GM12878 (cell line): Measurements from ENCODE around the gene KLHDC9. TPM values are rescaled to one million over a fixed set of nuclear protein-coding genes. Genes with fewer than 3 reads are reported as not detected.

Experiments
- BCLAF1 ChIP-seq: fragments of 450-650 bp; IDR thresholded peaks from 2 replicates; pipeline ENCODE4 v1.6.1; 2017; ENCODE audit warnings: antibody characterized with exemption, mild to moderate bottlenecking, moderate library complexity
- CHD1 ChIP-seq: IDR thresholded peaks from 2 replicates; pipeline ENCODE4 v1.6.1; 2012; ENCODE audit warnings: low read depth, low read length, improper control_type of control experiment
- E4F1 ChIP-seq: fragments of 450-650 bp; IDR thresholded peaks from 2 replicates; pipeline ENCODE4 v1.6.1; 2018; ENCODE audit warnings: borderline replicate concordance, mild to moderate bottlenecking; ENCODE audit not compliant: partially characterized antibody
- EZH2 ChIP-seq: IDR thresholded peaks from 2 replicates; pipeline ENCODE4 v1.6.1; 2012; ENCODE audit warnings: low read depth, mild to moderate bottlenecking, control low read depth, inconsistent platforms, low read length, borderline replicate concordance; ENCODE audit not compliant: control insufficient read depth
- FOXK2 ChIP-seq: fragments of 450-650 bp; IDR thresholded peaks from 2 replicates; pipeline ENCODE4 v1.6.1; 2017; ENCODE audit warnings: mild to moderate bottlenecking, moderate library complexity
- FOXM1 ChIP-seq: IDR thresholded peaks from 2 replicates; pipeline ENCODE4 v1.6.1; 2012; ENCODE audit warnings: low read depth, mild to moderate bottlenecking, inconsistent platforms, low read length, moderate library complexity
- HDGF ChIP-seq: fragments of 450-650 bp; IDR thresholded peaks from 2 replicates; pipeline ENCODE4 v1.6.1; 2016; ENCODE audit warnings: antibody characterized with exemption
- IRF3 ChIP-seq: fragments of 450-650 bp; IDR thresholded peaks from 2 replicates; pipeline ENCODE4 v1.6.1; 2014; ENCODE audit warnings: mild to moderate bottlenecking
- LARP7 ChIP-seq: fragments of 450-650 bp; IDR thresholded peaks from 2 replicates; pipeline ENCODE4 v1.6.1; 2017; ENCODE audit warnings: mild to moderate bottlenecking
- MLLT1 ChIP-seq: fragments of 450-650 bp; IDR thresholded peaks from 2 replicates; pipeline ENCODE4 v1.6.1; 2016; ENCODE audit warnings: mild to moderate bottlenecking
- MTA2 ChIP-seq: fragments of 450-650 bp; IDR thresholded peaks from 2 replicates; pipeline ENCODE4 v1.6.1; 2016; ENCODE audit warnings: low read depth, mild to moderate bottlenecking, moderate library complexity
- MXI1 ChIP-seq: fragments of 150-350 bp; IDR thresholded peaks from 2 replicates; pipeline ENCODE4 v1.6.1; 2011; ENCODE audit warnings: low read depth, mild to moderate bottlenecking, inconsistent platforms, low read length, improper control_type of control experiment
- MYC ChIP-seq: IDR thresholded peaks from 2 replicates; pipeline ENCODE4 v1.6.1; 2011; ENCODE audit warnings: mild to moderate bottlenecking, low read length, moderate library complexity, inconsistent platforms; ENCODE audit not compliant: insufficient read depth, insufficient replicate concordance, insufficient read length, severe bottlenecking
- NFIC ChIP-seq: IDR thresholded peaks from 2 replicates; pipeline ENCODE4 v1.6.1; 2012; ENCODE audit warnings: low read depth, mild to moderate bottlenecking, inconsistent platforms, low read length, moderate library complexity
- PAX5 ChIP-seq: IDR thresholded peaks from 2 replicates; pipeline ENCODE4 v1.6.1; 2011; ENCODE audit warnings: low read depth, low read length, borderline replicate concordance
- RFX5 ChIP-seq: IDR thresholded peaks from 2 replicates; pipeline ENCODE4 v1.6.1; 2011; ENCODE audit warnings: low read depth, low read length, improper control_type of control experiment
- STAT1 ChIP-seq: fragments of 450-650 bp; conservative IDR thresholded peaks from 2 replicates; pipeline ENCODE4 v1.6.1; 2014; ENCODE audit warnings: antibody characterized with exemption, mild to moderate bottlenecking
- TCF7 ChIP-seq: IDR thresholded peaks from 2 replicates; pipeline ENCODE4 v1.6.1; 2014; ENCODE audit warnings: antibody characterized with exemption, borderline replicate concordance
- ZBTB4 ChIP-seq: fragments of 450-650 bp; formaldehyde crosslinking; IDR thresholded peaks from 2 replicates; pipeline ENCODE4 v1.4.0; 2022; ENCODE audit warnings: mild to moderate bottlenecking, moderate library complexity
- ZNF217 ChIP-seq: fragments of 450-650 bp; IDR thresholded peaks from 2 replicates; pipeline ENCODE4 v1.6.1; 2017; ENCODE audit warnings: antibody characterized with exemption, mild to moderate bottlenecking
- polyA plus RNA-seq, 11 experiments: library from polyadenylated mRNA; depleted of rRNA in 4 of 11; unstranded in 6 of 11; stranded (reverse) in 5 of 11; fragments of >200 nt; fragmentation: Nextera tagmentation in 4 of 11; fragmentation: Illumina TruSeq in 1 of 11; extraction: Ambion mirVana in 4 of 11; extraction: Trizol in 1 of 11; gene quantifications; 1 replicate in 1 of 11; 2 replicates in 10 of 11; pipeline versions ENCODE4 v1.2.1 to v1.2.3, GENCODE V29; 2011 to 2016; ENCODE audit warnings: inconsistent platforms in 2 of 11, missing spikeins in 2 of 11, low read depth in 1 of 11
- total RNA-seq, 4 experiments: library from RNA; depleted of rRNA in 3 of 4; stranded (reverse); fragments of >200 nt in 3 of 4; fragmentation: Illumina TruSeq in 1 of 4; extraction: Trizol in 1 of 4; gene quantifications; 2 replicates each; pipeline versions ENCODE4 v1.2.1 to v1.2.3, GENCODE V29; 2013 to 2021

The KLHDC9 gene
- total and polyA plus RNA-seq, 10 of the 15 experiments (the other 5 are each of a cell fraction or from before 2014, with no cell fraction given) = 0.66 to 4.9 (median 2.6) TPM

- TF ChIP-seq ZNF217 (no peak), IRF3 (no peak), MXI1 (peak; percentile 80), HDGF (no peak), MTA2 (peak; percentile 49), ZBTB4 (CRISPR knock-in tag) (no peak), MYC (no peak), PAX5 (peak; percentile 73; the same call in 1 of the 2 replicates), BCLAF1 (no peak), EZH2 (no peak), RFX5 (peak; percentile 63), E4F1 (peak; percentile 56), FOXM1 (no peak), LARP7 (peak; percentile 56; the same call in 1 of the 2 replicates), FOXK2 (no peak), CHD1 (peak; percentile 82; the same call in 1 of the 2 replicates), MLLT1 (peak; percentile 18; the same call in 1 of the 2 replicates), TCF7 (no peak), NFIC (peak; percentile 53; the same call in 1 of the 2 replicates), STAT1 (no peak)
These were observed 28.4 kb upstream of the KLHDC9 start, which contains the start of gene ARHGAP30 (continued) for GRCh38 chr1:161069731-161070270.
